ENCODE data around the gene KLHL35.
A peak's percentile ranks its signal among the peaks of the same experiment; 100 is the strongest.
"Not testable (repeated sequence)": the region's sequence is repeated elsewhere in the genome, so short reads cannot be mapped to it uniquely, and the experiment has no call there.

The KLHL35 gene

GRCh38 chr11:75387736-75388294, 45.2 kb downstream of the KLHL35 start:
- no peak for DNase-seq

- DNase-seq, result no peak
Measured at GRCh38 chr11:75386942-75387630, 45.9 kb downstream of the KLHL35 start.

DNA sequence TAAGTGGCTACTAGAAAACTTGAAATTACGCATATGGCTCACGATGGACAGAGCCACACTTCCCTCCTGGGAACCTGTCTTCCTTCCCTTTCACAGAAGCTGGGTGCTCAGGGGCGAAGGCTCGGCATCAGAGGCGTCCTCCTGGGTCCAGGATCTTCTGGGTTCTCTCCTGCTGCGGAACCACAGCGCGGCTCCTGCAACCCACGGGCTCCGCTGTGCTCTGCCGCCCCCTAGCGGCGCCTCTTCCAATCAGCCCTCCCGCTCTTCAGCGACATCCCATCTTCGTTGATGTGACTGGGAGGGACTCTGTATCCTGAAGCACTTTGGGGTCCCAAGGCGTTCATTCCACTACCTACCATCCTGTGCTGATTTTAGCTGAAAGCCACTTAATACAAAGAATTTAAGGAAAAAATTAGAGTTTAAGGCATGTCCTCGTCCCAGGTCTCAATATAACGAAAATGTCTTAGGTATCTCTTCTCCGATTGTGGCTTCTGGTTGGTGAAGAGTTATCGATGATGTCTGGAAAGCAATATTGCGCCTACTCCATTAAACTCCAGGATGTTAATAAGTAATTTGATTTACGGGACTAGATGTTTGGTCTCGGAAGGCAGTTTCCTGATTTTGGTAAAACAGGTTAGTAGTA, 48.4 kb downstream of the KLHL35 start:
- peak; percentile 85 for DNase-seq

GRCh38 chr11:75383246-75383645, 49.8 kb downstream of the KLHL35 start:
- DNase-seq, result no peak

GRCh38 chr11:75380716-75381420, 52.1 kb downstream of the KLHL35 start:
- peak; percentile 35 for DNase-seq

DNA sequence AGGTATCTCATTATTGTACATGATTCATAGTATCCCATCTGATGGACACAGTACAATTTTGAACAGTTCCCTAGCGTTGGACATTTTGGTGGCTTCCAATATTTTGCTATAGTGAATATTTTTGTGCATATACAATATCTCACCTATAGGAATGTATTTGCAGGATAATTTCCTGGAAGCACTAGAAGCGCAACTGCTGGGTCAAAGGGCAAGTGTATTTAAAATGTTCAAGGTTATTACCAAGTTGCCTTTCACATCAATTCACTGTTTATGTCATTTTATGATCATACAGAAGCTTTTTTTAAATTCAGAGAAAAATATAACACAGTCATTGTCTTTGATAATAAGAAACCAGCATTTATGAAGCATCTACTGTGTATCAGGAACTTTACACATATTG, 52.8 kb downstream of the KLHL35 start:
- DNase-seq, result no peak

DNA sequence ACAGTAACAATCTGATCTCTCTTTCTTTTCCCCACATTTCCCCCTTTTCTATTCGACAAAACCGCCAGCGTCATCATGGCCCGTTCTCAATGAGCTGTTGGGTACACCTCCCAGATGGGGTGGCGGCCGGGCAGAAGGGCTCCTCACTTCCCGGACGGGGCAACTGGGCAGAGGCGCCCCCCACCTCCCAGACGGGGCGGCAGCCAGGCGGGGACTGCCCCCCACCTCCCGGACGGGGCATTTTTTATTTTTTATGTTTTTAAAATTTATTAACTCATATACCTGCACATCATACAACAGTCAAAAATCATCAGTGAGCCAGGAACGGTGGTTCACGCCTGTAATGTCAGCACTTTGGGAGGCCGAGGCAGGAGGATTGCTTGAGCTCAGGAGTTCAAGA, 54.2 kb downstream of the KLHL35 start:
- not testable (repeated sequence) for DNase-seq

DNA sequence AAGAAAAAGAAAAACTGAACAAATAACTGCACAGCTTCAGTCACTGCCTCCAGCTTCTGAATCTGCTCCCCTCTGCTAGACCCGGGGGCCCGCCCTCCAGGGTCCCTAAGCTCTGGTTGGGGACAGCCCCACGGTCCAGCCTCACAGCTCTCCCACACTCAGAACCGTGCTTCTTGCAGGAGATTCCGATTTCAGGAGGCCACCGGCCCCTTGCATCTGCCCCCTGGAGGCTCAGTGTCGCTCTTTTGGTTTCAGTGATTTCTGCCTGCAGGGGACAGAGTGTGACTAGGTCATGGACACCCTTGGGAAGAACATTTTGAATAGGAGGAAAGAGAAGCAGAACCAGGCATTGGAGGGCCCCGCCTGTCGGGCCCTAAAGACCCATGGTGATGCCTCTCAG, 56.8 kb downstream of the KLHL35 start:
- DNase-seq, result no peak

GRCh38 chr11:75375626-75376025, 57.4 kb downstream of the KLHL35 start:
- DNase-seq, result no peak

DNA sequence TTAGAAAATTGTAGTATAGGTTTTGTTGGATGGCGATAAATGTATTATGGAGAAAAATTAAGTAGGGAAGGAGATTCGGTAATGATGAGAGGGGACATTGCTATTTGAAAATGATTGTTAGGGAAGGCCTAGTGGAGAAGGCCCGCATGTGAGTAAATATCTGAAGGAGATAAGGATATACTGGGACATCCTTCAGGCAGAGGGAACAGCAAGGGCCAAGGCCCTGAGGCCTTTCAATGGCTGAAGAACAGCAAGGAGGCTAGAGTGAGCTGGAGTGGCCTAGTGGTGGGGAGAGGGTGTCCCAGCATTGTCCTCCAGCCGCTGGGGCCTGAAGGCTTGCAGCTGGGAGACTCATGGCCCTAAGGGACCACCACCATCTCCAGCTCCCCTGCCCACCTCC, 58.4 kb downstream of the KLHL35 start:
- no peak for DNase-seq

GRCh38 chr11:75373201-75373600, 59.8 kb downstream of the KLHL35 start:
- DNase-seq, result no peak
